ENCODE measurements around the gene ANO9.
"Not testable (repeated sequence)": the region's sequence is repeated elsewhere in the genome, so short reads cannot be mapped to it uniquely, and the experiment has no call there.

Gene ANO9

GRCh38 chr11:425301-425700 lies 16.5 kb downstream of the ANO9 start:
- ChIA-PET POLR2A (no interaction called here), CTCF (interaction anchor here (2.1 to 2.2 kb wide), 2 partner anchors 23 to 24 kb away, joined by 4 to 7 read pairs; no protein-coding TSS in a partner anchor)
- no peak for TF ChIP-seq CTCF (IDR thresholded peaks at IDR 0.05; ENCODE audit: control extremely low read depth, extremely low read depth, low read depth, missing control alignments)
- no peak for DNase-seq (ENCODE audit: extremely low spot score)

- POLR2A ChIA-PET; DNase-seq (ENCODE audit: extremely low spot score): not testable (repeated sequence)
- CTCF ChIA-PET, result interaction anchor here (0.9 kb wide), 1 partner anchor 23 kb away, joined by 4 read pairs; no protein-coding TSS in a partner anchor
Observed at GRCh38 chr11:424766-425165, 17.0 kb downstream of the ANO9 start.

DNA sequence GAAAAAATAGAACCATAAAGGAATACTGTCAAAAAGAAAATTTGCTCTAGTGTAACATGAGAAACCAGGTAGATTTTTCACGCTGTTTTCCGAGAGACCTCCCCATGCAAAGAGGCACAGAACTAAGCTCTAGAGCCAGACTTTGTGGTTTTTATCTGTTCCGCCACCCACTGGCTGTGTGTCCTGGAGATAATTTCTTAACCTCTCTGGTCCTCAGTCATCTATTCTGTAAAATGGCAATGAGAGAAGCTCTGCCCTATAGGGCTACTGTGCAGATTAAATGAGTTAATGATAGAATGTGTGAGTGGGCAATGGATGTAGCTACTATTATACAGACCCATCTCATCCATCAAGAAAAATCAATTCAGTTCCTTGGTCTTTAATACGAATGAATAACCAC lies 17.6 kb downstream of the ANO9 start:
- TF ChIP-seq CTCF (IDR thresholded peaks at IDR 0.05; ENCODE audit: control extremely low read depth, extremely low read depth, low read depth, missing control alignments), result no peak
- ChIA-PET POLR2A (no interaction called here), CTCF (interaction anchor here (0.9 kb wide), 1 partner anchor 24 kb away, joined by 4 read pairs; no protein-coding TSS in a partner anchor)
- no peak for DNase-seq (ENCODE audit: extremely low spot score)

GRCh38 chr11:422249-422656 lies 19.6 kb downstream of the ANO9 start:
- no peak for TF ChIP-seq CTCF (IDR thresholded peaks at IDR 0.05; ENCODE audit: control extremely low read depth, extremely low read depth, low read depth, missing control alignments)
- no peak for DNase-seq (ENCODE audit: extremely low spot score)
- ChIA-PET POLR2A (no interaction called here), CTCF (interaction anchor here (2.3 kb wide), 1 partner anchor 26 kb away, joined by 5 read pairs; no protein-coding TSS in a partner anchor)

DNA sequence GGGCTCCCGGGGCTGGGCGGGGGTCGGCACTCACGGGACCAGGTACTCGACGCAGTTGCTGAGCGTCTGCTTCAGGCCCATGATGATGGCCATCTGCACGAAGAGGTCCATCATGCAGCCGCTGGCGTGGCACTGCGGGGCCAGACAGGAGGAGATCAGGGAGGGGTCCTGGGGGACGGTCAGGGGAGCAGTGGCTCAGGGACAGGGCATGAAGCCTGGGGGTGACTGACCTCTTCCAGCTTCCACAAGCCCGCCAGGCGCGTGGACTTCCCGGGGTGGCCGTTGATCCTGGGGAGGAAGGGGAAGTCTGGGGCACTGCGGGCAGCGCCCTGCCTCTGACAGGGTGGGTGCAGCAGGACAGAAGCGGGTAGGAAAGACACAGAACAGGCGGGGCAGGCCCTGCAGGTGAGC lies 20.9 kb downstream of the ANO9 start:
- TF ChIP-seq CTCF (IDR thresholded peaks at IDR 0.05; ENCODE audit: control extremely low read depth, extremely low read depth, low read depth, missing control alignments), result no peak
- CTCF ChIA-PET, result no interaction called here
- no peak for DNase-seq (ENCODE audit: extremely low spot score)
- POLR2A ChIA-PET, result no interaction called here

GRCh38 chr11:420054-420910 lies 21.5 kb downstream of the ANO9 start:
- CTCF ChIA-PET, result interaction anchor here (2.1 kb wide), 1 partner anchor 28 kb away, joined by 5 read pairs; no protein-coding TSS in a partner anchor
- TF ChIP-seq CTCF (IDR thresholded peaks at IDR 0.05; ENCODE audit: control extremely low read depth, extremely low read depth, low read depth, missing control alignments), result no peak
- POLR2A ChIA-PET, result no interaction called here
- DNase-seq (ENCODE audit: extremely low spot score), result no peak
